ENCODE data around the gene SYT15.
"Not testable (repeated sequence)": the region's sequence is repeated elsewhere in the genome, so short reads cannot be mapped to it uniquely, and the experiment has no call there.

SYT15 gene

DNA sequence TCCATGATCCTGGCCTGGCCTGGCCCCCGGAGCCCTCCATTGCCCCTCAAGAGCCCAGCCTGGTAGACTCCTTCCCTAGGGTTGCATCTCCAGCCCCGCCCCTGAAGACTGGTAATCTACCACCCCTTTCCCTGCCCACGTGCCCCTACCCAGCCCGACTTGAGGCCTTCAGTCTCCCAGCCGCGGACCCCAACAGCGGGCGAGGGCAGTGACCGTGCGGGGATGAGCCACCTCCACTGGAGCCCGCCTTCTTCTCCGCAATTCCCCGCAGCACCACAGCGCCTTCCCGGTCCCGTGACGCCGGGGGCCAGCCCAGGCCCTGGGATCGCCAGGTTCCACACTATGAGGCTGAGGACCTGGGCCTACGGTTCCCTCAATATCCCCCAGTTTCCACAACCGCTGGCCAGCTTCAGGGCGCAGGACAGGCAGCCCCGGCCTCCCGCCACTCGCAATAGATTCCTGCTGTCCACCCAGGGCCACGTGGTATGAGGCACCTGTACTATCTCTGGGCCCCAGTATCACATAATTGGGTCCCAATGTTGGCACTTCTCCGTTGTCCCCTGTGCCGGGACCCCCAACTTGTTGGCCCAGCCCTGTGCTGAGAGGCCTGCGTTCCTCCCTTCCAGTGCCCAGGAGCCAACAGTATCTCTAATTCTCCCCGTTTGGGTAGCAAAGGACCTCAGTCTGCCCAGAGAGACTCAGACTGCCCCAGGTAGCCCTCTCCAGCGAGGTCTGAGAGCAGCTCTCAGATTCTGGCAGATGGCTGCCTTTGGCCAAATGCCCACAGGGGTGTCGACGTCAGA is 21.4 kb upstream of the SYT15 start:
- no peak for FAIRE-seq

DNA sequence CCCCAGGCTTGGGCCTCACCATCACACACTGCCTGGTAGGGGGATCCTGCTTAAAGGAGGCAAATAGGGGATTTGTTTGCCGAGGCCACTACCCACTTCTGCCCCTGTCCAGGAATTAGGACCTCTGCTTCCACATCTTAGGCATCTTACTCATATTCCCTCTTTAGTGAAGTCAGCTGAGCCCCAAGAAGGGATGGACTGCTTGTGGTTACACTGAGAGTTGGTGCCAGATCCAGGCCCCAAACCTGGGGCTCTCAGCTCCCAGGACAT is 20.9 kb upstream of the SYT15 start:
- FAIRE-seq, result no peak

DNA sequence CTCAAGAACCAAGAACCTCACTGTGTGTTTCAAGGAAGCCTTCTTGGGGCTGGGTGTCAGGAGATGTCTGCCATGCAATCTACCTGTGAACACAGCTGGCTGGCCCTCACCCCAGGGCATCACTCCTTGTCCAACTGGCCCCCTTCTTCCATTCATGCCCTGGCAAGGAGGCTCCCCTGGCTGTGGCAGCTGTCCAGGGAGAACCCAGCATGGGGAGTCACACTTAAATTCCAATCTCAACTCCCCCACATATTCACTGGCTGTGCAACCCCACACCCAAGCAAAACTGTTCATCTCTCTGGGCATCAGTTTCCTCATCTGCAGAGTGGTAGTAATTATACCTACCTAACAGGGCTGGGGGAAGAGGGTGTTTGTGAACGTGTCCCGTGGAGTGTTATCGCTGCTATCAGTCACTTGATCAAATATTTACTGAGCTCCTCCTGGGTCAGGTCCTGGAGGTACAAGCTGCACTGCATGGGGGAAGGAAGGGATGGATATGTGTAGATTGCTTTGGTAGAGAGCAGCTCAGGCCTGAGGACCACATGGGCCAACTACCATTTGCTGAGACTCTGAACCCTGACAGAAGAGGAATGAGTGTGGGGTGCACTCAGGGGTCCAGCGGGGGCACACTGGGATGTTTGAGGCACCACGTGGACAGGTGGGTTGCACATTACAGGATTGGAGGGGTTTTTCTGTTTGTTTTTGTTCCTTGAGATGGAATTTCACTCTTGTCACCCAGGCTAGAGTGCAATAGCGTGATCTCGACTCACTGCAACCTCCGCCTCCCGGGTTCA is 20.3 kb upstream of the SYT15 start:
- FAIRE-seq, result no peak

DNA sequence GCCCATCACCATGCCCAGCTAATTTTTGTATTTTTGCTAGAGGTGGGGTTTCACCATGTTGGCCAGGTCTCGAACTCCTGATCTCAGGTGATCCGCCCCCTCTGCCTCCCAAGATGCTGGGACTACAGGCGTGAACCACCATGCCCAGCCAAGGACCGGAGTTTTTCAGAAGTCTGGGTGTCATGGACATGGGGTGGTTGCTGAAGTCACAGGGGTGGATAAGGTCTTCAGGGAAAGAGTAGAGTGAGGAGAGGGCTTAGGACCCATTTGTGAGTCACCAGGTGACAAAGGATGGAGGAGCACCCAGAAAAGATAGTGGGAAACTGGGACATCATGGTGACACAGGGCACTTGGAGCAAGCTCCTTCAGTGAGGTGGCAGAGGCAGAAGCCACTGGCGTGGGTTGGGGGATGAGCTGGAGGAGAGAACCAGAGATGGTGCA is 19.7 kb upstream of the SYT15 start:
- FAIRE-seq, result no peak

DNA sequence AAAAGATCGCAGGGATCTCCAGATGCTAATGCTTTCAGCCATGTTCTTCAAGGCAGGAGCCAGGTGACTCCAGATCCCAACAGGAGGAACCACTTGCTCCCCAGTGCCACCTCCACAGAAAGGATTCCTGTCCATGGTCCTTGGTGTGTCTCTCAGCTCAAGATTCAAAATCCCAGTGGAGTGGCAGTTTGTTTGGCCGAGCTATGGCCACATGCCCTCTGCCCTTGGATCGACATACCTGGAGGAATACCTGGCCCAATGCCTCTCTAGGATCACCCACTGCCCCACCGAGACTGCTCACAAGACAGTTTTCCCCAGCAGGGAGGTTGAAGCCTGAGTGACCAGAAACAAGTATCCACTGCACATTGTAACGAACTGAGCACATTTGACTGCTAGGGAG is 18.5 kb upstream of the SYT15 start:
- FAIRE-seq, result no peak

DNA sequence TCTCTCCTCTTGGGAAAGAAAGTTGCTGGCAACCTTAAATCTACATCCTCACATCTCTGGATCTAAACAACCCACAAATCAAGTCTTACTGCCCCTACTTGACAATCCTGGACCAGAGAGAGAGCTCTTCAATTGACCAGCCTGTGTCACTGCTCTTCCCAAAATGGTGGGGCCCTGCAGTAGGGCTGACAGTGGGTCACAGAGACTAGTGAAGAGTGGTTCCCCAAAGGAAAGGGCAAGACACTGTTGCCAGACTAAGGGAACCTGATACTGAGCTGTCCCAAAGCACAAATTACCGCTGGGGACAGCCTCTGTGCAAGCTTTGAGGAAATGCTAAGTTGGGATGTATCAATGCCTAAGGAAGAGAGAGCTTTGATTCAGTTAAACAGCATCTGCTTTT is 18.0 kb upstream of the SYT15 start:
- no peak for FAIRE-seq

DNA sequence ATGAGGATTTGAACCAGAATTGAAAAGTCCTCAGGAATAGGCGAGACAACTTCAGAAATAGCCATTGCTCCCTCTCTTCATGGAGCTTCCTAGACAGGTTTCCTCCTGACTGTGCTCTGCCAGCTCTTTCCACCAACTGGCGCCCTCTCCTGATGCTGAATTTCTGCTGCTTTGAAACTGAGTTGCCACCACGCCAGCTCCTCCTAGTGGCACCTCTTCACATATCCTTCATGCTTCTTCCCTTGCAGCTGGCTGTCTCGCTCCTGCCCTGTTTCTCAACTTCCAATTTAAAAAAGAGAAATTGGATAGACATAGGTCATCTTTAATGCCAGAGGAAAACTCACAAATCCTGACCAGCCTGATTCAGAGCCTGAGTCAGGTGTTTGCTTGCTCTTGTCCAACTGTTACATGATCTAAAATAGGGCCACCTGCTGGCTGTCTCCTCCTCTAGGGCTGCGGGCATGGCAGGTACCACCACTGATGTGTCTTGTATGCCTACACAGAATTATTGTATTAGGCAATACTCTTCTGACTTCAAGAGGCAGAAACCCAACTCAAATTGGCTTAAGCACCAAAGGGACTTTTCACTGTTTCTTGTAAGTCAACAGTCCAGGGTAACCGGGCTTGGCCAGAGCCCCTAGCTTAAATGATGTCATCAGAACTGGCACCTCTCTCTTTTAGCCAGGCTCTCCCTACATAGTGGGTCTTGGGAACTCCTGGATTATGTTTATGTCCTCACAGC is 13.2 kb upstream of the SYT15 start:
- FAIRE-seq, result not testable (repeated sequence)

DNA sequence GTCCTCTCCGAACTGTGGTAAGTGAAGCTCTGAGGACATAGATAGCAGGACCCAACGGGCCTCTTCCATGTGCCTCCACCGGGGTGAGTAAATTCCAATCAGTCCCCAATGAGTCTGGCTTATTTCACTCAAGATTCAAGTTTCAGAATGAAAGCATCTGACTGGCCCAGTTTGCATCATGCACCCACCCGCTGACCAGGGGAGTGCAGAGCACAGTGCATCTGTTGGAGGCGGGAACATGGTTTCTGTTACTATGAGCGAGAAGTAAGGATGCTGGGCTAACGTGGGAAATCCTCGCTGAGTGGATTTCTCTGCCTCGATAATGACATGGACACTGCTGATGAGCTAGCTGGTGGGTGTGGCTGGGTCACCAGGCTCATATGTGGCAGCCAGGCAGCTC is 11.8 kb upstream of the SYT15 start:
- not testable (repeated sequence) for FAIRE-seq

DNA sequence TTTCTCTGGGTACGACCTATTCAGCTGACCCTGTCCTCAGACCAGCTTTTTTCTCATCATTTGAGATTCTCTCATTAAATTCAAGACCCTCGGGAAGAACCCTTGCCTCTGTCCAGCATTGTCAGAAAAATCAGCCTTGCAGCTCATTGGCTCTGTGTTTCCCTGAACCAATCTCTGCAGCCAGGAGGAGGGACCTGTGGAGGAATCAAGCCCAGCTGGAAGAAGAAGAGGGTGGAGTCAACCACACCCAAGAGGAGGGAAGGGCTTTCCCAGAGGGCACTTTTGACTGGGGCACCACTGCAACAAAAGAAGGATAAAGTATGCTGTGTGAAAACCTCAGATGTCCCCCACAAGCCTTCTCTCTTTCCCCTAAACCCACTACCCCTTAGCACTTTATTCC is 8.3 kb upstream of the SYT15 start:
- not testable (repeated sequence) for FAIRE-seq

DNA sequence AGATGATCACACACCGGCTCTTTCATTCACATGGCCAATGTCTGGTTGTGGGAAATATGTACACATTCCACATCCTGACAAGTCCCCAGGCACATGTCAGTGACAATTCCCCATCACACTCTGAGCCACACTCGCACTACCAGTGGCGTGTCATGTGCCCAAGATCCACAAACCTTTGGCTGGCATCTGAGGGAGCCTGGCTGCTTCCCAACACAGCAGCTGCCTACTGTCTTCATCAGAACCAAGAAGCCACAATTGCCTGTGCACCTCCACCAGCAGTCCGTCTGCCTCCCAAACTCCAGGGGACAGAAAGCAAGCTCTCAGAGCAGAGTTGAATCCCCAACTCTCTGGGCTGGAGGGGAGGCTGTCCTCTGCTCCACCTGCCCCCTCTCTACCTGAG is 6.2 kb upstream of the SYT15 start:
- not testable (repeated sequence) for FAIRE-seq

DNA sequence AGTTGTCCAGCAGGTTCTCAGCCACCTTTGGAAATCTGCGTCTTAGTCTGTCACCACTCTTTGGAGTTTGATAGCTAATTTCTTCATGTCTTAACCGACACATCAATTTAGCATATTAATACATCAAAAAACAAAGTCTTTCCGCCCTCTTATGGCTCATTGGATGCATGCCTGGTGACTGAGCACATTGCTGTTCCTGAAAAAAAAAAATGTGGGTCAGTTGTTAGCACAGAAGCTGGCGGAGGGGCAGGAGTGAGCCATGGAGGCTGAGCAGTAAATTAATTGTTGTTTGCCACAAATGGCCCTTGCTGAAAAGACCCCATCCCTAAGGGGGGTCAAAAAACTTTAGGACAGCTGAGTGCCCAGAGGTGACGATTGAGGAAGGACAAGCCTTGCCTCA is 5.6 kb upstream of the SYT15 start:
- FAIRE-seq, result not testable (repeated sequence)

DNA sequence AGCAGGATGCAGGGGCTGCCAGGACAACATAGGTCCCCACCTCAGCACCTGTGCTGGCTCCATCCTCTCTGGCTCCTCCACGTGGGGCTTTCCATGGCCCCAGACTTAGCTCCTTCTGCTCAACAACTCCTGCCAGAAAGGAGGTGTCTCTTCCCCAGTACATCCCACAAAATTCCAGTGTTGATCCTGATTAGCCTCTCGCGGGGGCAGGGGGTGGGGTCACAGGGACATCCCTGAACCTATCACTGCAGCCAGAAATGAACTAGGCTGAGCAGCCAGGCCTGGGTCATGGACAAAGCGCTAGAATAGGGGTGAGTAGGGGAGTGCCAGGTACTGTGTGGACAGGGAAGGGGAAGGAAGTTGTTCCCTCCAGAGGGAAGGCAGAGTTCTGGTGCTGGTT is 5.0 kb upstream of the SYT15 start:
- FAIRE-seq, result not testable (repeated sequence)

DNA sequence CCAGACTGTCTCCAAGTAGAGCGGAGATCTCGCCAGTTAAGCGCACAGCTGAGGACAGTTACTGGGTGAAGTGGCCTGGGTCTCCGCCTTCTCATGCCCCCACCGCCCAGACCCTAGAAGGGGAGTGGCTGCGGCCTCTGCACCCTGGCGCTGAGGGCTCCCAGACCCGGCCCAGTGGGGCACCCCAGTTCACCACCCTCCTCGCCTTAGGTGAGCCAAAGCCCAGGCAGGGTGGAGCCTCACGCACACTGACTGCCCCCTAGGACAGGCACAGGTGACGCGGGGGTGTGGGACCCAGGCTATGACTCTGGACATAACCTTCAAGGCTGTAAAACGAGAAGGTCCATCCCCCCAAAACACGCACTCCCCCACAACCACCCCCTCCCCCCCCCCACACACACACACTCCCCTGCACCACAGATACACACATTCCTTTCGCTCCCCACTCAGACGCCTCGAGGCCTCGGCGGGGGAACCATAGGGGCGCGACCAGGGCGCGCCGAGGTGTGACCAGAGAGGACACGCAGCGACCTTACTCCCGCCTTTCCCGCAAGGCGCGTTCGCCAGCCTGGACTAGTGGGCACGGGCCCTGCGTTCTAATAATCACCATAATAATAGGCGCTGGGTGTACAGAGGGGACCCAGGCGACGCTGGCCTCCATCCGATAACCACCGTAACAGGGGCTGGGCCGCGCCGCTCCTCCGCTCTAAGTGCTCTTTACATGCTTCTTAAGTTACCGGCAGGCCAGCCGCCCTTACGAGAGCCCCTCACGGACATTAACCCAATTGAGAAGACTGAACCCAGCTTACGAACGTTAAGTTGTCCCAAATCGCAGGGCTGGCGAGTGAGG is 1.1 kb upstream of the SYT15 start:
- FAIRE-seq, result not testable (repeated sequence)

DNA sequence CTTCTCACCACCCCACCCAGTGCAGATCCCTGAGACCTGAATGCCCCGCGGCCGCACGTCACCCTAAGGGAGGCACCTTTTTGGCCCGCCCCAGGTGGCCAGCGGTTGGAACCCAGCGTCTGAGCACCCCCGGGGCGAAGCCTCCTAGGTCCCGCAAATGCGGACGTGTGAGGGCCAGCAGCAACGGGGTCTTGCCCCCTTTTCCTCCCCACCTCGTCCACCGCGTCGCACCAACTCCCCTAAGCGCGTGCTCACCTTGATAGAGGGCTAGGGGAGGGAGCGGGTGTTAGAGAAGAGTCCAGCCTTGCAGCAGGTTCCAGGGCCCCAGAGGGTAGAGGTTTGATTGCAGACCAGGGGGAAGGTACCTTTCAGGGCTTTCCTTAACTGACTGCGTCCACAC is 450 bp downstream of the SYT15 start:
- FAIRE-seq, result not testable (repeated sequence)

DNA sequence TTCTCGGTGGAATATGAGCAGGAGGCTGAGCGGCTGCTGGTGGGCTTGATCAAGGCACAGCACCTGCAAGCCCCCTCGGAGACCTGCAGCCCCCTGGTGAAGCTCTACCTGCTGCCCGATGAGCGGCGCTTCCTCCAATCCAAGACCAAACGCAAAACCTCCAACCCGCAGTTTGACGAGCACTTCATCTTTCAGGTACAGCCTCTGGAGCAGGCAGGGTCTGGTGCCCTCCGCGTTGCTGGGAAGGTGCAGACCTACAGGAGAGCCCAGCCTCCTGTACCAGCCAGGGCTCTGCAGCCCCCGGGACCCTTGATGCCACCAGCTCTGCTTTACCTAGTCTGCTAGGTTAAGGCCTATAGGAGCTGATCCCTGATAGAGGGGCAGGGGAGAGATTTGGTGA is 3.1 kb downstream of the SYT15 start:
- FAIRE-seq, result not testable (repeated sequence)

DNA sequence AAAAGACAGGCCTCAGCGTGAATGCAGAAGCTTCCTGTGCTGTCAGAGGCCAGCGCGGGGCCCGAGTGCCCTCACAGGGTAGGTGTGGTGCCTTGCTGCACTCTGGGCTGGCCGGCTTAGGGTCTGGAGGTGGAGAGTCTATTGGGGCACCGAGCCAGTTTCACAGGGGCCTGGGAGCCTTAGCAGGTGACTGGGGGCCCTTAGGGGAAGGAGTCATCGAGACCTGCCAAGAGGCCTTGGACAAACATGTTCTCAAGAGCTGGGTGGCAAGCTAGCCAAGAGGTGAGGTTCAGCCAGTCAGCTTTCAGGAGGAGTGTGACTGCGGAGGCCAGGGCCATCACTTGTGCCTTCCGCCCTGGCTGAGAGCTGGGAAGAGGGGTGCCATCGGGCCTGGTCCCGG is 3.6 kb downstream of the SYT15 start:
- FAIRE-seq, result not testable (repeated sequence)

DNA sequence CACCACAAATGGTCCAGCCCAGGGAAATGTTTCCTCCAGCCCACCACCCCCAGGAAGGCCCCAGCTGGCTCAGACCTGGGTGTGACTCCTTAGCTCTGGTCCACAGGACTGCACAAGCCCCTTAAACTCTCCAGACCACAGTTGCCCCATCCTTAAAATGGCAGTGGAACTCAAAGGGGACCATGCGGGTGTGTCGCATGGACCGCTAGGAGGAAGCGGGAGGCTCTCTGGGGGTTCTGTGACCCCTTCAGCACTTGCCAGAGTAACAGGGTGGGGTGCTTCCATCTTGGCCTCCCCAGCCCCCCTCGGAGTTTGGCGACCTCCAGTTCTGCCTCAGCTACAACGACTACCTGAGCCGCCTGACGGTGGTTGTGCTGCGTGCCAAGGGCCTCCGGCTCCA is 5.3 kb downstream of the SYT15 start:
- FAIRE-seq, result not testable (repeated sequence)

DNA sequence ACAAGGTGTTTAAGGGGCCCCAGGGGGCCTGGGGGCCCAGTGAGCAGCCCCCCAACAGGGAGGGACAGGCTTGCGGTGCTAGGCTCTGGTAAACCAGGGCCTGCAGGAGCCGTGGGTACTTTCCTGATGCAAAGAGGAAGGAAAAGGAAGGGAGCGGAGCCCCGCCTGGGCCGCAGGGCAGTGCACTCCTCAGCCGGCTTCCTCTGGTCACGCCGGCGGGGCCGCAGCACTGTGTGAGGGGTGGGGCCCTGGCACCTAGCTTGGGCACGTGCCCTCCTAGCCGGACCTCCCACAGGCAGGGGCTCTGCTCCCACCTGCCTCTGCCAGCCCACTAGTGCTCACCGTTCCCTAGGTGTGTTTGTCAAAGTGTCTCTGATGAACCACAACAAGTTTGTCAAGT is 6.3 kb downstream of the SYT15 start:
- FAIRE-seq, result not testable (repeated sequence)

DNA sequence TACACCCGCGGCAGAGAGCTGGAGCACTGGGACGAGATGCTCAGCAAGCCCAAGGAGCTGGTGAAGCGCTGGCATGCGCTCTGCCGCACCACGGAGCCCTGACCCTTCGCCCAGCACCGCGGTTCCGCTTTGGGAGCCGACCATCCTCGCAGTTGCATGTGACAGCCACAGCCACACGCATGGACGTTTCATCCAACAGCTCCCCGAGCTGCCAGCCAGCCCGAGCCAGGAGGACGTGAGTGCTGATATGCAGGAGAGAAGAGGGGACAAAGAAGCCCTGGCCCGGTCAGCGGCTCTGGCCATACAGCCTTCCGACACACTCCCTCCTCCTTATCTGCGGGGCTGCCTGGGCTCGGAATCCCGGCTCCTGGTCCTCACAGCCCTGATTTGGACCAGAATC is 8.6 kb downstream of the SYT15 start:
- FAIRE-seq, result not testable (repeated sequence)

DNA sequence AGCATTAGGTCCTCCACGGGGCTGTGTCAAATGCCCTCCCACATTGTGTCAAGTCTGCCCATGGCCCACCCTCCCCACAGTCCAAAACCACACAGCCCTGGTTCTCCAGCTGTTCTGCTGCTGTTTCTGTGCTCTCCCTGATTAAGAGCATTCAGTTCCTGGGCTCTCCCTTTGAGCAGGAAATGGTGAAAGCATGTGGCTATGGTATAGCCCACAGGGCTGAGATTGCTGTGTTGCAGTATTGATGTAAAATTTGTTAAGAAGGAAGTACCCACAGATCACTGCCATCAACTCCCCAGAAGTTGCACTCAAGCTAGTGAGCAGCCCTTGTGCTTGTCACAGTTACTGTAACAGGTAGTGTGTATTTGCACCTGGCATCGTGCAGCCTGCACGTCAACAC is 9.3 kb downstream of the SYT15 start:
- not testable (repeated sequence) for FAIRE-seq

DNA sequence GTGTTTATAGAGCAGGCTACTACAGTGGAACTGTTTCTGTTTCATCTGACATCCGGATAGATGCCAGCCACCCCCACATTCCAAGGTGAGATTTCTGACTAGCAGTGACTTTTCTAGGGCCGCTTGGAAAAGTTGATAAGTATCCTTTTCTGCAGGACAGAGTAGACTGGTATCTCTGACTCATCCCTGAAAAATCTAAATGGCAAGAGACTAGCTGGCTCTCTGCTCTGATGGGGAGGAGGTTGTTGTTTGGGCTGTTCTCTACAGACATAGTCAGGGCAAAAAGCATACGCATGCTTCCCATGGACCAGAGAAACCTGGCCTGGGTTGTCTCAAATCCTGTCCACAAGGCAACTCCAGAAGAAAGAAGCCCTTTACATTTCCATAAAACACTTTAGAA is 10.7 kb downstream of the SYT15 start:
- FAIRE-seq, result not testable (repeated sequence)

DNA sequence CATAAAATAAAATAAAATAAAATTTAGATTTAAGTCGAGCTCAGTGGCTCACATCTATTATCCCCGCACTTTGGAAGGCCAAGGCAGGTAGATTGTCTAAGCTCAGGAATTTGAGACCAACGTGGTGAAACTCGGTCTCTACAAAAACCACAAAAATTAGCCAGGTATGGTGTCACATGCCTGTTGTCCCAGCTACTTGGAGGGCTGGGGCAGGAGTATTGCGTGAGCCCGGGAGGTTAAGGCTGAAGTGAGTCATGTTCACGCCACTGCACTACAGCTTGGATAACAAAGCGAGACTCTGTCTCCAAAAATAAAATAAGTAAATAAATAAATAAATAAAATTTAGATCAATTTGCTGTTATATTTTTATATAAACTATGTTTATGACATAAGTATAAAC is 12.1 kb downstream of the SYT15 start:
- FAIRE-seq, result peak; percentile 62

DNA sequence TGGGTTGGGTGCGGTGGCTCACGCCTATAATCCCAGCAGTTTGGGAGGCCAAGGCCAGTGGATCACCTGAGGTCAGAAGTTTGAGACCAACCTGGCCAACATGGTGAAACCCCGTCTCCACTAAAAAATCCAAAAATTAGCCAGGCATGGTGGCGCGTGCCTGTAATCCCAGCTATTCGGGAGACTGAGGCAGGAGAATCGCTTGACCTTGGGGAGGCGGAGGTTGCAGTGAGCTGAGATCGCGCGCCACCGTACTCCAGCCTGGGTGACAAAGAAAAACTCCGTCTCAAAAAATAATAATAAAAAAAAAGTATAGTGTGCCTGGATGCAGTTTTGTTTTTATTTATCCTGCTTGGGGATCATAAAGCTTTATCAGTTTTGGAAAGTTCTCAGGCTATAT is 14.4 kb downstream of the SYT15 start:
- not testable (repeated sequence) for FAIRE-seq

Measured in A204.1 (cell line).